Fibroblast of lung (primary cell): Measurements from ENCODE around the gene MTHFD1. TPM values are rescaled to one million over a fixed set of nuclear protein-coding genes. Genes with fewer than 3 reads are reported as not detected.

Experiments used
- DNase-seq, 2 donors: peaks; one replicate each; pipeline versions ENCODE4 v3.0.0 to v3.0.0-alpha.2; 2010; ENCODE audit warnings: low read depth in 2 of 2
- H2AFZ ChIP-seq: 2 replicates; pipeline ENCODE4 v1.5.1; 2012; ENCODE audit warnings: low read length, control low read depth, inconsistent platforms
- H3K27ac ChIP-seq: 2 replicates; pipeline ENCODE4 v1.5.1; 2011; ENCODE audit warnings: low read length, control low read depth; ENCODE audit not compliant: insufficient read depth
- H3K27me3 ChIP-seq: 2 replicates; pipeline ENCODE4 v1.5.1; 2011; ENCODE audit warnings: mild to moderate bottlenecking, low read length; ENCODE audit not compliant: control insufficient read depth, insufficient read depth
- H3K36me3 ChIP-seq: 2 replicates; pipeline ENCODE4 v1.5.1; 2011; ENCODE audit warnings: low read length; ENCODE audit not compliant: control insufficient read depth, insufficient read depth
- H3K4me1 ChIP-seq: 2 replicates; pipeline ENCODE4 v1.5.1; 2011; ENCODE audit warnings: low read length; ENCODE audit not compliant: control insufficient read depth, insufficient read depth; ENCODE audit errors: extremely low read depth
- H3K4me2 ChIP-seq: 2 replicates; pipeline ENCODE4 v1.5.1; 2011; ENCODE audit warnings: low read length, control low read depth; ENCODE audit not compliant: insufficient read depth; ENCODE audit errors: extremely low read depth
- H3K4me3 ChIP-seq, 4 experiments: fragments of 200-600 bp in 1 of 4; sonication (generic) in 1 of 4; replicated peaks in 1 of 4; 2 replicates each; pipeline ENCODE4 v1.5.1; 2011 to 2016; ENCODE audit warnings: low read length in 4 of 4, low read depth in 3 of 4, mild to moderate bottlenecking in 3 of 4, control low read depth in 2 of 4, inconsistent platforms in 1 of 4, mixed read lengths in 1 of 4; ENCODE audit not compliant: insufficient read depth in 1 of 4; ENCODE audit errors: control extremely low read depth in 1 of 4
- H3K79me2 ChIP-seq: 2 replicates; pipeline ENCODE4 v1.5.1; 2012; ENCODE audit warnings: mild to moderate bottlenecking, low read length, inconsistent platforms; ENCODE audit not compliant: control insufficient read depth, insufficient read depth
- H3K9ac ChIP-seq: 2 replicates; pipeline ENCODE4 v1.5.1; 2011; ENCODE audit warnings: mild to moderate bottlenecking, low read length, control low read depth; ENCODE audit not compliant: insufficient read depth
- H3K9me3 ChIP-seq: 2 replicates; pipeline ENCODE4 v1.5.1; 2012; ENCODE audit warnings: low read depth, low read length; ENCODE audit not compliant: control insufficient read depth, insufficient read depth
- H4K20me1 ChIP-seq: 2 replicates; pipeline ENCODE4 v1.5.1; 2011; ENCODE audit warnings: low read length; ENCODE audit not compliant: control insufficient read depth, insufficient read depth; ENCODE audit errors: extremely low read depth
- EZH2 ChIP-seq: IDR thresholded peaks from 2 replicates; pipeline ENCODE4 v1.5.1; 2012; ENCODE audit warnings: low read length, control low read depth, mild to moderate bottlenecking; ENCODE audit errors: missing control alignments
- polyA plus RNA-seq, 2 donors: library from polyadenylated mRNA; depleted of rRNA in 1 of 2; stranded (reverse) in 1 of 2; unstranded in 1 of 2; fragments of >200 nt; gene quantifications; 2 replicates each; pipeline ENCODE4 v1.2.1, GENCODE V29; 2011 to 2012; ENCODE audit warnings: missing spikeins in 1 of 2
- total RNA-seq: library from RNA; depleted of rRNA; stranded (reverse); fragments of >200 nt; gene quantifications from 2 replicates; pipeline ENCODE4 v1.2.1, GENCODE V29; 2014
- TF ChIP-seq, protein P1 (sequence below), 2 donors: IDR thresholded peaks in 1 of 2; conservative IDR thresholded peaks in 1 of 2; 1 replicate in 1 of 2; 2 replicates in 1 of 2; pipeline ENCODE4 v1.5.1; 2011 to 2012; ENCODE audit warnings: low read length in 2 of 2, control low read depth in 1 of 2, inconsistent platforms in 1 of 2, low read depth in 1 of 2, mild to moderate bottlenecking in 1 of 2

The MTHFD1 gene
- total and polyA plus RNA-seq, 2 donors (not counting 1 experiment from before 2014, with no cell fraction given): 39.4 to 41.6 TPM

DNA sequence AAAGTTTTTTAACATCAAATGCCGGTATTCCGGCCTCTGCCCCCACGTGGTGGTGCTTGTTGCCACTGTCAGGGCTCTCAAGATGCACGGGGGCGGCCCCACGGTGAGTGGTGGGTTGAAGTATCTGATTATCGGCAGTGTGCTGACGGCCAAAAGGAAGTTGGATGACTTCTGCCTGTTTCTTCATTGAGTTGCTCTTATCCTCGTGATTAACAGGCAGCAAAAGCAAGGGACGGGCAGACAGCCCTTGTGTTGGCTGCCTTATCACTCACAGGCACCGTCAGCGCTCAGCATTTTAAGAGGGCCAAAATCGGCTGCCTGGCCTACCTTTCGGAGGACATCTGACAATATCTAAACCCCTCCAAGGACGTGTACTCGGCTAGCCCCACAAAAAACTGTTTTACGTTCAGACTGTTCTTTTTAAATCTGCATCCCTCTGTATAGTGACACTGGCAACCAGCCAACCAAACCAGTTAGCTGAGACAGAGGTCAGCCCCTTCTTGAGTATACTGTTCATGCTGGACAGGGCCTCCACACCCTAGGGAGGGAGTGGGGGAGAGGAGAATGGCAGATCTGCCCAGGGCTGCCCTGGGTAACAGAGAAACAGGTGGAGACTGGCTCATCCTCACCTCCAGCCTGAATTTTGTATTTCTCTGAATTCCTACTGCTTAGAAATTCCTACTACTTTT lies 54.3 kb downstream of the MTHFD1 start:
- Histone ChIP-seq H3K79me2 (no peaks in the 10 kb centered on the region), H3K27ac (no peak overlapping the region), H3K9ac (no peak overlapping the region), H3K36me3 (peaks cover 8% of the 10 kb centered on the region), H2AFZ (no peak overlapping the region), H3K4me3 (no peak overlapping the region), H3K4me2 (no peak overlapping the region), H3K4me1 (peaks cover 9% of the 10 kb centered on the region), H3K9me3 (no peaks in the 10 kb centered on the region), H4K20me1 (no peaks in the 10 kb centered on the region), H3K27me3 (no peaks in the 10 kb centered on the region)
- TF ChIP-seq, protein P1, sequence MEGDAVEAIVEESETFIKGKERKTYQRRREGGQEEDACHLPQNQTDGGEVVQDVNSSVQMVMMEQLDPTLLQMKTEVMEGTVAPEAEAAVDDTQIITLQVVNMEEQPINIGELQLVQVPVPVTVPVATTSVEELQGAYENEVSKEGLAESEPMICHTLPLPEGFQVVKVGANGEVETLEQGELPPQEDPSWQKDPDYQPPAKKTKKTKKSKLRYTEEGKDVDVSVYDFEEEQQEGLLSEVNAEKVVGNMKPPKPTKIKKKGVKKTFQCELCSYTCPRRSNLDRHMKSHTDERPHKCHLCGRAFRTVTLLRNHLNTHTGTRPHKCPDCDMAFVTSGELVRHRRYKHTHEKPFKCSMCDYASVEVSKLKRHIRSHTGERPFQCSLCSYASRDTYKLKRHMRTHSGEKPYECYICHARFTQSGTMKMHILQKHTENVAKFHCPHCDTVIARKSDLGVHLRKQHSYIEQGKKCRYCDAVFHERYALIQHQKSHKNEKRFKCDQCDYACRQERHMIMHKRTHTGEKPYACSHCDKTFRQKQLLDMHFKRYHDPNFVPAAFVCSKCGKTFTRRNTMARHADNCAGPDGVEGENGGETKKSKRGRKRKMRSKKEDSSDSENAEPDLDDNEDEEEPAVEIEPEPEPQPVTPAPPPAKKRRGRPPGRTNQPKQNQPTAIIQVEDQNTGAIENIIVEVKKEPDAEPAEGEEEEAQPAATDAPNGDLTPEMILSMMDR (conservative IDR thresholded peaks at IDR 0.05 in 1 of 2, IDR thresholded peaks at IDR 0.05 in 1 of 2; ENCODE audit: low read depth in 1 of 2, low read length in 2 of 2): no peak
- TF ChIP-seq EZH2: no peak
- no peak for DNase-seq

DNA sequence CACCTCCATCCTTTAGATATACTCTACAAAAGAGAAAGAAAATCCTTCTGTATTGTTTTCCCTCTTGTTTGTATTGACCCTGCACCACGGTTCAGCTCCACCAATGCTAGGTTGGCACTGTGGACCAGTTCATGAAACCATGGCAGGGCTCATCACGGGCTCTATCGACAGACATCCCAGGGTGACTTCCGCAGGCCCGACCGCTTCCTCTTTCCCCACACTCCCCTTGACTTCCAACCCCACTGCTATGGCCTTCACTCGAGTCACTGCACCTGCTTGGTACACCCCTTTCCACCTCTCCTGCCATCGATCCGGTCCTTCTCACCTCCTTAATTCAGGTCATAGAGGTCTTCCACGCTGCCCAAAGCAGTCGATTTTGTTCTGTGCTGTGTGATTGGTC lies 56.0 kb downstream of the MTHFD1 start:
- Histone ChIP-seq H3K9ac (no peak overlapping the region), H3K27me3 (no peaks in the 10 kb centered on the region), H3K27ac (no peak overlapping the region), H3K4me2 (no peak overlapping the region), H2AFZ (no peak overlapping the region), H3K4me1 (peaks cover 3% of the 10 kb centered on the region), H4K20me1 (no peaks in the 10 kb centered on the region), H3K9me3 (no peaks in the 10 kb centered on the region), H3K79me2 (no peaks in the 10 kb centered on the region), H3K36me3 (peaks cover 6% of the 10 kb centered on the region), H3K4me3 (no peak overlapping the region)
- no peak for DNase-seq
- TF ChIP-seq EZH2: no peak
- TF ChIP-seq, protein P1 (conservative IDR thresholded peaks at IDR 0.05 in 1 of 2, IDR thresholded peaks at IDR 0.05 in 1 of 2; ENCODE audit: low read depth in 1 of 2, low read length in 2 of 2): no peak

DNA sequence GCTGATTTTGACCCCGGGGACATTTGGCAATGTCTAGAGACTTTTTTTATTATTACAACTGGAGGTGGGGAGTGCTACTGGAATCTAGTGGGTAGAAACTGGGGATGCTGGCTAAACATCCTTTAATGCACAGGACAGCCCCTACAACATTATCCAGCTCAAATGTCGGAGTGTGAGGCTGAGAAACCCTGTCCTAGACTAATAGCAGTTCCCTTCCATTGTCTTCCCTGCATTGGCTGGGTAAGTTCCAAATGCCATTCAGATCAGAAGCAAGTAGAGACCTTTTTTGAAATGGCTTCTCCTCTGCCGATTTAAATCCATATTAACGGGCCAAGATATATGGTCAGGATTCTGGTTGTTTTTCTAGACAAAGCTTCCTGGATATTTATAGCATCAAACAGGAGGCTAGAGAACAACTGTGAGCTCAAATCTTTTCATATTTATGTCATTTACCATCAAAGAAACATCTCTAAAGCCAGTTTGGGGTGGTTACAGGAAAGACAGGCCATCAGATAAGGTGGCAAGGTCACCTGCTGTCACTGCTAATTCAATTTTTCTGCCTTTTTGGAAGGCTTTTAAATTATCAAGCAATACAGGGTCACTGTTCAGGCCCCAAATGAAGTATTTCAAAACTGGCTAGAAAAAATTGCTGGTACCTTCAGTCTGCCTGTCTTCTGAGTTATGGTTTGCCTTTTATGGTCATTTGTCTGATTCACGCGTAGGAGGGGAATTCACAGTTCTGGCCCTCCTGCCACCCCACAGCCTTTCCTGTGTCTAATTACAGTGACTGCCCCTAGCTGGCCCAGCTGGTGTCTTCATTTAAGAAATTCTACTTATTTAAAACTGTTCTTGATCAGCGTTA lies 57.1 kb downstream of the MTHFD1 start:
- Histone ChIP-seq H3K27me3 (no peaks in the 10 kb centered on the region), H3K4me2 (no peak overlapping the region), H3K36me3 (peaks cover 8% of the 10 kb centered on the region), H3K4me3 (no peak overlapping the region), H3K9ac (no peak overlapping the region), H3K27ac (no peak overlapping the region), H3K9me3 (no peaks in the 10 kb centered on the region), H2AFZ (no peak overlapping the region), H3K79me2 (no peaks in the 10 kb centered on the region), H3K4me1 (peaks cover 2% of the 10 kb centered on the region), H4K20me1 (no peaks in the 10 kb centered on the region)
- peak; percentile 58 to 90 for DNase-seq
- TF ChIP-seq, protein P1 (conservative IDR thresholded peaks at IDR 0.05 in 1 of 2, IDR thresholded peaks at IDR 0.05 in 1 of 2; ENCODE audit: low read depth in 1 of 2, low read length in 2 of 2): no peak
- TF ChIP-seq EZH2: no peak
